Measurements from ENCODE around the gene GMPPA. TPM values are rescaled to one million over a fixed set of nuclear protein-coding genes. Genes with fewer than 3 reads are reported as not detected.
A peak's percentile ranks its signal among the peaks of the same experiment; 100 is the strongest.

Gene GMPPA
- polyA plus RNA-seq, 1 experiment = 171 TPM

DNA sequence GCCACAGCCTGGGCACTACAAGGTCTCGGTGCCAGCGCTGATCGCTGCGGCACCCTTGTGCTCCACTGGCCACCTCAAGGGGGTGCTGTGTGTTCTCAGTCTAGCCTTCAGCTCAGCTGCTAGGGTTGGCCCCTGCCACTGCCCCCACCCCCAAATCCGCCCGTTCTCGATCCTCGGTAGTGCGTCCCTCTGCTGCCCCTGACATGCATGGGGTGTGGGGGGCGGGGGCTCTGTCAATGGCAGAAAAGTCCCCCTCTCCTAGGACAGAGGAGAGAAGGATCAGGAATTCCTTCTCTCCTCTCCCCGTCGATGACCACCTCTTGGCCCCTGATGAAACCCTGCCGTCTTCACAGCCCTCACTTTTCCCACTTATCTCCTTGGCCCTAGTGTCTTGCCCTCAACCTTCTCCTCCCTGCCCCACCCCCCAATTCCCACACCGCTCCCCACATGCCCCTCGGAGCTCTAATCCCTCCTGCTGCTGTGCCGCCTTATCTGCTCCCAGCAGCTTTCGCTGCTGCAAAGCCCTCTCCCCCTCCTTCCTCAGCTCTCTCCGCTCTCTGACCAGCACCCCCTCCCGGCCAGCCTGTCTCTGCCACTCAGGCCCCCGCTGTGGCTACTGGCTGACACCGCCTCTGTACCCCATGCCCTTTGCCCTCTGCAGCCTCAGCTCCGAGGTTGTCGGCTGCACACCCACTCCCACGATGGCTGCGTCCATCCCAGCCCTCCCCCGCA is 11.3 kb downstream of the GMPPA start:
- Histone ChIP-seq H3K27me3 (ENCODE audit: control insufficient read depth, insufficient read depth, low read length) (peaks cover 25% of the 10 kb centered on the region), H3K36me3 (ENCODE audit: control insufficient read depth, insufficient read depth, low read length) (peaks cover 12% of the 10 kb centered on the region), H3K4me3 (ENCODE audit: low read depth, low read length) (peak overlapping the region; percentile 11)
- TF ChIP-seq, protein P1, sequence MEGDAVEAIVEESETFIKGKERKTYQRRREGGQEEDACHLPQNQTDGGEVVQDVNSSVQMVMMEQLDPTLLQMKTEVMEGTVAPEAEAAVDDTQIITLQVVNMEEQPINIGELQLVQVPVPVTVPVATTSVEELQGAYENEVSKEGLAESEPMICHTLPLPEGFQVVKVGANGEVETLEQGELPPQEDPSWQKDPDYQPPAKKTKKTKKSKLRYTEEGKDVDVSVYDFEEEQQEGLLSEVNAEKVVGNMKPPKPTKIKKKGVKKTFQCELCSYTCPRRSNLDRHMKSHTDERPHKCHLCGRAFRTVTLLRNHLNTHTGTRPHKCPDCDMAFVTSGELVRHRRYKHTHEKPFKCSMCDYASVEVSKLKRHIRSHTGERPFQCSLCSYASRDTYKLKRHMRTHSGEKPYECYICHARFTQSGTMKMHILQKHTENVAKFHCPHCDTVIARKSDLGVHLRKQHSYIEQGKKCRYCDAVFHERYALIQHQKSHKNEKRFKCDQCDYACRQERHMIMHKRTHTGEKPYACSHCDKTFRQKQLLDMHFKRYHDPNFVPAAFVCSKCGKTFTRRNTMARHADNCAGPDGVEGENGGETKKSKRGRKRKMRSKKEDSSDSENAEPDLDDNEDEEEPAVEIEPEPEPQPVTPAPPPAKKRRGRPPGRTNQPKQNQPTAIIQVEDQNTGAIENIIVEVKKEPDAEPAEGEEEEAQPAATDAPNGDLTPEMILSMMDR (IDR thresholded peaks at IDR 0.05; ENCODE audit: insufficient read depth, low read depth, low read length) = peak; percentile 87
- DNase-seq (ENCODE audit: low read depth) = no peak
- CTCF ChIA-PET = interaction anchor here (0.6 to 42.0 kb wide), 17 partner anchors 12 to 1663 kb away, joined by 3 to 872 read pairs (median 5); partner anchors contain the start of genes ASIC4, CHPF, GMPPA and TMEM198
- POLR2A ChIA-PET = interaction anchor here (0.5 to 1.4 kb wide), 3 partner anchors 10 to 115 kb away, joined by 4 to 10 read pairs (median 5); no protein-coding TSS in a partner anchor

DNA sequence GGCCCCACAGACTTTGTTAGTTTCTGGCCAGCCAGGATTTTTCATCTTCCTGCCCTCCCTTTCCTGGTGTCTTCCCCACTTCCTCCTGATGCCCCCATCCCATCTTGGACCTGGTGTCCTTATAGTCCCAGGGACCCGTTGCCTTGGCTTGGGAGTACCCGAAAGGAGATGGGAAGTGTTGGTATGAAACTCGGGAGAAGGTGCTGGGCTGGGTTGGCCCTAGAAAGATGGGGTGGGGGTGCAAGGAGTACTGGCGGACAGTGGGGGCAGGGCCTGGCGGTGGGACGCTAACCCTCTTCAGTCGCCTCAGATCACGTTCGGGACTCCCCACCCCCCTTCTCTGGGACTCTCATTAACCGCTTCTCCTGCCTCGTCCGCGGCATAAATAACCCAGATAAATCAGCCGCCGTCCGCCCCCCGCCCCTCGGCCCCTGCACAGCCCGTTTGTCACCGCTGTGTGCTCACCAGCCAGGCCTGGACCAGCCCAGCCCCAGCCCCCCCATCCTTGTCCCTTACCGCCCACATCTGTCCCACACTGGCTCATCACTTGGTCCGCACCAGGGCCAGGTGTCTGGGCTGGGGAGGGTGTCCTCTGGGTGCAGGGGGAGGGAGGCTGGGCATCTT is 11.9 kb downstream of the GMPPA start:
- no peak for DNase-seq (ENCODE audit: low read depth)
- Histone ChIP-seq H3K27me3 (ENCODE audit: control insufficient read depth, insufficient read depth, low read length) (peaks cover 29% of the 10 kb centered on the region), H3K4me3 (ENCODE audit: low read depth, low read length) (no peak overlapping the region), H3K36me3 (ENCODE audit: control insufficient read depth, insufficient read depth, low read length) (peaks cover 8% of the 10 kb centered on the region)
- TF ChIP-seq, protein P1 (IDR thresholded peaks at IDR 0.05; ENCODE audit: insufficient read depth, low read depth, low read length) = 0 out of 2 replicates have a peak, but pooled peaks have one; percentile 1
- CTCF ChIA-PET = interaction anchor here (0.9 to 42.0 kb wide), 17 partner anchors 0 to 434 kb away, joined by 3 to 872 read pairs (median 5); partner anchors contain the start of genes ASIC4, CHPF, GMPPA and TMEM198
- POLR2A ChIA-PET = interaction anchor here (0.6 to 1.4 kb wide), 3 partner anchors 12 to 116 kb away, joined by 4 to 10 read pairs (median 5); partner anchors contain the start of gene GMPPA

DNA sequence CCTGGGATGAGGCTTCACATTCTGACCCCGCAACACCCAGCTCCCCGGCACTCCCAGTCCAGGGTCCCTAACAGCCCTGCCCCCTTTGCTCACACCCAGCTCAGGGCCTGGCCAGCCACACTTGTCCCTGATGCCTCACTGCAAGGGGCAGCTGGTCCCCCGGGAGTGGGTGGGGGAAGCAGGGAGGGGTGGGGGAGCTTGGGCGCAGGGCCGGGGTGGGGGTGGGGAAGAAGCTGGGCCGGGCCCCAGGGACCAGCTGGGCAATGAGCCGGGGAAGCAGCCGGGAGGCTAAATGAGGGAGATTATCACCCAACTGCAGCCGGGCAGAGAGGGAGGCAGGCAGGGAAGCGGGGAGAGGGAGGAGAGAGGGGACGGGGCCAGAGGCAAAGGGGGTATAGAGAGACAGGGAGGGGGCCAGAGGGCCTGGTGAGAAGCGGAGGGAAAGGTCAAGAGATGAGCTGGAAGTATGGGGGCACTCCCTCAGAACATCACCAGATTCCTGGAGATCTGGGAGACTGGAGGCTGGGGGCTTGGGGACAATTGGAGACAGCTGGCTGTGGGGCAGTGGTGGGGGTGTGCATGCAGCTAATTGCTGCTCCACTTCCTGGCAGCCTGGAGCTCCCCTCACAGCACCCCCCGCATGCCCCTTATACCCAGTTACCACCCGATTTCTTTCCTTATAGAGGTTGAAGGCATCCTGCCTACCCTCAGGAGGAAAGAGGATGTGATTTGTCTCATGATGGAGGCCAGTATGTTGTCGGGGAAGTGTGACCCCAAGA is 13.0 kb downstream of the GMPPA start:
- DNase-seq (ENCODE audit: low read depth) = no peak
- H3K27me3 ChIP-seq (ENCODE audit: control insufficient read depth, insufficient read depth, low read length) = peaks cover 30% of the 10 kb centered on the region
- no peak overlapping the region for H3K4me3 ChIP-seq (ENCODE audit: low read depth, low read length)
- H3K36me3 ChIP-seq (ENCODE audit: control insufficient read depth, insufficient read depth, low read length) = peaks cover 2% of the 10 kb centered on the region
- ChIA-PET POLR2A (interaction anchor here (1.2 kb wide), 1 partner anchor 13 kb away, joined by 5 read pairs; the partner anchor contains the start of gene GMPPA), CTCF (interaction anchor here (0.6 to 42.0 kb wide), 9 partner anchors 1 to 1701 kb away, joined by 3 to 872 read pairs (median 3); partner anchors contain the start of genes ASIC4, CHPF, GMPPA and TMEM198)
- TF ChIP-seq, protein P1 (IDR thresholded peaks at IDR 0.05; ENCODE audit: insufficient read depth, low read depth, low read length) = no peak

DNA sequence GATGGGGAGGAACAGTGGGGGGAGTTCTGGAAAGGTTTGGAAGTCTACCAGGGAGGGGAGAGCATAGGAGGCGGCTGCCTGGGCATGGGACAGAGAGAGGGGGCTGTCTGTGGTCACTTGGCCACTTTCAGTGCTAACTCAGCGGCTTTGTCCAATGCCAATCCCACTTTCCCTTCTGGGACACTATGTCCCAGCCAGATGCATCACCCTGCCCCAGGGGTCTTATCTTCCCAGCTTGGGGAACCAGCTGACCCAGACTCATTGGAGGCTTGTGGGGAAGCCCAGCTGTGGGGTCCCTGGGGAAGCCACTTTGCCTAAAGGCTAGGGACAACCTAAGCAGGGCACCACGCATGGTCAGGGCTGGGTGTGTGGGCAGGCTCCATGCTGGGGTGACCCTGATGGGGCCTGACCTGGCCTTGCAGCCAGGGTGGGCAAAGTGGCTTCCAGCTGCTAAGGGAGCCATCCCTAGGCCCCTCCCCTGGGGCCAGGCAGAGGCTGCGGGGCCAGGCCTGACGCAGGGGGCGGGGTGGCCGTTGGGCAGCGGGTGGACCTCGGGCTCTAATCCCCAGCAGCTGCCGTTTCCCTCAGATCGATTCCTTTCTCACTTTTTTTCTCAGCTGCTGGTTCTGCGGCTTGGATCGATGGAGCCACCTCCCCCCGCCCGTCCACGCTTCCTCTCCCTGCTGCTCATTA is 14.0 kb downstream of the GMPPA start:
- ChIA-PET POLR2A (no interaction called here), CTCF (interaction anchor here (1.0 to 42.0 kb wide), 6 partner anchors 2 to 130 kb away, joined by 3 to 872 read pairs (median 5); partner anchors contain the start of genes ASIC4, CHPF, GMPPA and TMEM198)
- Histone ChIP-seq H3K4me3 (ENCODE audit: low read depth, low read length) (no peak overlapping the region), H3K27me3 (ENCODE audit: control insufficient read depth, insufficient read depth, low read length) (peaks cover 30% of the 10 kb centered on the region), H3K36me3 (ENCODE audit: control insufficient read depth, insufficient read depth, low read length) (no peaks in the 10 kb centered on the region; the same call in 1 of the 2 replicates)
- no peak for DNase-seq (ENCODE audit: low read depth)
- TF ChIP-seq, protein P1 (IDR thresholded peaks at IDR 0.05; ENCODE audit: insufficient read depth, low read depth, low read length) = no peak
